Tibial nerve (tissue), 4 donors: Measurements from ENCODE around the gene INPP5E. TPM values are rescaled to one million over a fixed set of nuclear protein-coding genes. Genes with fewer than 3 reads are reported as not detected.

Experiments used
- DNase-seq, 2 donors: peaks; one replicate each; pipeline ENCODE4 v3.0.0-alpha.2; 2019; ENCODE audit warnings: low spot score in 2 of 2
- H3K27ac ChIP-seq, 4 donors: fragments of 200-600 bp; sonication (generic) in 3 of 4; one replicate each; pipeline ENCODE4 v1.5.1; 2017 to 2019; ENCODE audit warnings: mild to moderate bottlenecking in 1 of 4
- H3K27me3 ChIP-seq, 2 donors: fragments of 200-600 bp; sonication (generic) in 1 of 2; one replicate each; pipeline versions ENCODE4 v1.5.1 to v1.6.0; 2017 to 2019
- H3K36me3 ChIP-seq, 3 donors: fragments of 200-600 bp; sonication (generic); one replicate each; pipeline ENCODE4 v1.5.1; 2018 to 2019
- H3K4me1 ChIP-seq, 4 donors: fragments of 200-600 bp; sonication (generic) in 3 of 4; one replicate each; pipeline ENCODE4 v1.5.1; 2017 to 2019
- H3K4me3 ChIP-seq, 4 donors: fragments of 200-600 bp; sonication (generic) in 3 of 4; one replicate each; pipeline ENCODE4 v1.5.1; 2017 to 2019; ENCODE audit warnings: mild to moderate bottlenecking in 1 of 4, moderate library complexity in 1 of 4
- H3K9me3 ChIP-seq, 4 donors: fragments of 200-600 bp; sonication (generic) in 3 of 4; one replicate each; pipeline ENCODE4 v1.5.1; 2017 to 2019
- CTCF ChIP-seq, 5 experiments: fragments of 200-600 bp in 3 of 5; fragments of 450-650 bp in 2 of 5; sonication (generic) in 3 of 5; IDR thresholded peaks; one replicate each; pipeline ENCODE4 v1.5.1; 2016 to 2019; ENCODE audit warnings: antibody characterized with exemption in 5 of 5, mild to moderate bottlenecking in 3 of 5, moderate library complexity in 2 of 5
- EP300 ChIP-seq, 2 donors: sonication (generic); formaldehyde crosslinking; IDR thresholded peaks; one replicate each; pipeline ENCODE4 v1.6.1; 2017; ENCODE audit warnings: antibody characterized with exemption in 2 of 2, mild to moderate bottlenecking in 1 of 2
- POLR2A ChIP-seq, 2 donors: fragments of 450-650 bp; IDR thresholded peaks; one replicate each; pipeline ENCODE4 v1.6.1; 2017; ENCODE audit warnings: antibody characterized with exemption in 2 of 2, mild to moderate bottlenecking in 2 of 2, moderate library complexity in 2 of 2
- WGBS, 2 donors: methylation state at CpG; one replicate each; pipeline ENCODE4 v1.1.5; 2018; 5-methylcytosine and 5-hydroxymethylcytosine counted together
- total RNA-seq, 4 donors: library from RNA; depleted of rRNA; stranded (reverse); fragments of >200 nt; gene quantifications; one replicate each; pipeline ENCODE4 v1.1.0, GENCODE V29; 2016

The INPP5E gene
- total RNA-seq, 4 donors from 2014 or later = 15.1 to 23.1 (median 18.6) TPM

- peaks cover 0 to 40% (median 25%) of the 10 kb centered on the region in 4 donors for H3K4me1 ChIP-seq
- DNase-seq = no peak
- no peak for TF ChIP-seq EP300 (IDR thresholded peaks at IDR 0.05)
- no peak for TF ChIP-seq POLR2A (IDR thresholded peaks at IDR 0.05)
- no peak for TF ChIP-seq CTCF (IDR thresholded peaks at IDR 0.05)
- H3K4me3 ChIP-seq = no peak overlapping the region
- no peaks in the 10 kb centered on the region for H3K36me3 ChIP-seq
- H3K27me3 ChIP-seq = no peaks in the 10 kb centered on the region
- no peaks in the 10 kb centered on the region for H3K9me3 ChIP-seq
- WGBS, 2 donors = 84 to 91% methylated on average over 5 to 7 of the region's 7 CpGs
- no peak overlapping the region for H3K27ac ChIP-seq
Measured at GRCh38 chr9:136486131-136486530, 46.5 kb upstream of the INPP5E start.

- WGBS, 2 donors = 35 to 51% methylated on average over 16 to 21 of the region's 21 CpGs
- Histone ChIP-seq H3K36me3 (no peaks in the 10 kb centered on the region), H3K27me3 (no peaks in the 10 kb centered on the region), H3K4me1 (peaks cover 0 to 47% (median 27%) of the 10 kb centered on the region in 4 donors), H3K4me3 (no peak overlapping the region), H3K9me3 (no peaks in the 10 kb centered on the region), H3K27ac (no peak overlapping the region)
- peak; percentile 74 to 86 for DNase-seq
- TF ChIP-seq POLR2A (IDR thresholded peaks at IDR 0.05) = no peak
- peak; percentile 83 to 91 (median 85) for TF ChIP-seq CTCF (IDR thresholded peaks at IDR 0.05)
- no peak for TF ChIP-seq EP300 (IDR thresholded peaks at IDR 0.05)
Measured at GRCh38 chr9:136485049-136486045, 45.7 kb upstream of the INPP5E start.

GRCh38 chr9:136484153-136485048, 44.8 kb upstream of the INPP5E start:
- DNase-seq = no peak
- Histone ChIP-seq H3K4me1 (peaks cover 0 to 52% (median 27%) of the 10 kb centered on the region in 4 donors), H3K27ac (peak overlapping the region; percentile 99 to 100 (median 100))

GRCh38 chr9:136483589-136484152, 44.0 kb upstream of the INPP5E start:
- Histone ChIP-seq H3K4me1 (peaks cover 0 to 53% (median 27%) of the 10 kb centered on the region in 4 donors), H3K36me3 (peaks cover 0 to 9% (median 3%) of the 10 kb centered on the region in 3 donors), H3K9me3 (no peaks in the 10 kb centered on the region), H3K27me3 (no peaks in the 10 kb centered on the region), H3K27ac (peak overlapping the region; percentile 99 to 100 (median 100)), H3K4me3 (peak overlapping the region; percentile 46 to 99 (median 76))
- TF ChIP-seq POLR2A (IDR thresholded peaks at IDR 0.05) = peak in 1 of 2 donors; percentile 70
- TF ChIP-seq CTCF (IDR thresholded peaks at IDR 0.05) = peak in 2 of 5 experiments; percentile 31
- peak; percentile 36 to 79 for TF ChIP-seq EP300 (IDR thresholded peaks at IDR 0.05)
- WGBS, 2 donors = 0 to 1% methylated on average over 27 to 56 of the region's 63 CpGs
- peak; percentile 66 to 74 for DNase-seq

More at GRCh38 chr9:136484153-136485048, 44.8 kb upstream of the INPP5E start:
- H3K4me3 ChIP-seq = peak overlapping the region; percentile 46 to 99 (median 76)
- no peaks in the 10 kb centered on the region for H3K9me3 ChIP-seq
- no peaks in the 10 kb centered on the region for H3K27me3 ChIP-seq
- TF ChIP-seq POLR2A (IDR thresholded peaks at IDR 0.05) (no peak), CTCF (IDR thresholded peaks at IDR 0.05) (no peak), EP300 (IDR thresholded peaks at IDR 0.05) (no peak)
- WGBS, 2 donors = 35 to 51% methylated on average over 36 to 43 of the region's 59 CpGs
- peaks cover 0 to 6% (median 1%) of the 10 kb centered on the region in 3 donors for H3K36me3 ChIP-seq
